T-cell (primary cell): Measurements from ENCODE around the gene LDB2. TPM values are rescaled to one million over a fixed set of nuclear protein-coding genes. Genes with fewer than 3 reads are reported as not detected.

Experiments
- ATAC-seq, 4 experiments: fragments of 200-7000 bp in 3 of 4; fragments of 150-1000 bp in 1 of 4; cut with Tn5 transposase; replicated peaks in 1 of 4; 1 replicate in 3 of 4; 2 replicates in 1 of 4; pipeline ENCODE4 v1.10.0; 2021; ENCODE audit warnings: moderate library complexity in 3 of 4, mild to moderate bottlenecking in 2 of 4, moderate number of reproducible peaks in 1 of 4
- CTCF ChIA-PET, 2 donors: fragments of 300-600 bp; sonication (Branson Sonifier 250); formaldehyde crosslinking; loops; one replicate each; lab custom pipeline; 2022; ENCODE audit warnings: antibody characterized with exemption in 2 of 2; lab: Charles Lee
- POLR2A ChIA-PET, 2 donors: fragments of 300-600 bp; sonication (Branson Sonifier 250); formaldehyde crosslinking; loops; one replicate each; lab custom pipeline; 2022; ENCODE audit warnings: antibody characterized with exemption in 2 of 2; lab: Charles Lee
- DNase-seq, 35 experiments: peaks; one replicate each; pipeline versions ENCODE4 v3.0.0 to v3.0.0-alpha.2; 2013 to 2023
- H3K27ac ChIP-seq: one replicate; pipeline ENCODE4 v1.5.1; 2013; ENCODE audit warnings: low read length
- H3K27me3 ChIP-seq, 2 experiments: replicated peaks in 1 of 2; 1 replicate in 1 of 2; 2 replicates in 1 of 2; pipeline versions ENCODE4 v1.6.1 to v1.7.0; 2013; ENCODE audit warnings: low read length in 1 of 2, mixed read lengths in 1 of 2; ENCODE audit not compliant: control insufficient read depth in 2 of 2, insufficient read depth in 2 of 2; ENCODE audit errors: extremely low read depth in 1 of 2
- H3K36me3 ChIP-seq, 2 donors: 1 replicate in 1 of 2; 2 replicates in 1 of 2; pipeline versions ENCODE4 v1.6.1 to v1.7.0; 2013; ENCODE audit warnings: low read length in 1 of 2; ENCODE audit not compliant: control insufficient read depth in 2 of 2, insufficient read depth in 1 of 2; ENCODE audit errors: extremely low read depth in 1 of 2
- H3K4me1 ChIP-seq, 2 experiments: 1 replicate in 1 of 2; 2 replicates in 1 of 2; pipeline versions ENCODE4 v1.6.1 to v1.7.0; 2013; ENCODE audit warnings: low read length in 2 of 2, mixed read lengths in 1 of 2; ENCODE audit not compliant: insufficient read depth in 2 of 2, control insufficient read depth in 1 of 2; ENCODE audit errors: extremely low read depth in 1 of 2
- H3K4me3 ChIP-seq, 2 donors: 1 replicate in 1 of 2; 2 replicates in 1 of 2; pipeline versions ENCODE4 v1.5.1 to v1.7.0; 2013; ENCODE audit warnings: mild to moderate bottlenecking in 2 of 2, low read length in 1 of 2, moderate library complexity in 1 of 2; ENCODE audit not compliant: control insufficient read depth in 1 of 2; ENCODE audit errors: extremely low read depth in 1 of 2
- H3K9me3 ChIP-seq: 2 replicates; pipeline ENCODE4 v1.7.0; 2013
- H3K27ac Mint-ChIP-seq, 2 donors: one replicate each; pipeline ENCODE4 v1.8.0; 2020 to 2021; ENCODE audit warnings: mild to moderate bottlenecking in 2 of 2, mixed read lengths in 2 of 2
- H3K27me3 Mint-ChIP-seq, 2 donors: one replicate each; pipeline ENCODE4 v1.8.0; 2021 to 2022; ENCODE audit warnings: mixed read lengths in 2 of 2
- H3K36me3 Mint-ChIP-seq: one replicate; pipeline ENCODE4 v1.8.0; 2021; ENCODE audit warnings: mixed read lengths
- H3K4me1 Mint-ChIP-seq, 3 donors: one replicate each; pipeline ENCODE4 v1.8.0; 2020 to 2022; ENCODE audit warnings: mixed read lengths in 3 of 3, mild to moderate bottlenecking in 1 of 3
- H3K4me3 Mint-ChIP-seq, 3 donors: one replicate each; pipeline ENCODE4 v1.8.0; 2020 to 2022; ENCODE audit warnings: mild to moderate bottlenecking in 3 of 3, mixed read lengths in 3 of 3, moderate library complexity in 3 of 3
- H3K9me3 Mint-ChIP-seq, 3 donors: one replicate each; pipeline ENCODE4 v1.8.0; 2020 to 2022; ENCODE audit warnings: mixed read lengths in 3 of 3
- WGBS: methylation state at CpG from one replicate; pipeline ENCODE4 v1.1.5; 2013; ENCODE audit warnings: missing lambda C conversion rate; ENCODE audit not compliant: insufficient coverage; 5-methylcytosine and 5-hydroxymethylcytosine counted together
- total RNA-seq, 35 experiments: library from RNA in 6 of 35; stranded (reverse) in 6 of 35; fragments of 120-200 nt in 1 of 35; gene quantifications; one replicate each; pipeline versions ENCODE4 v1.2.1 to v1.2.4 and lab custom pipeline; 2013 to 2026

The LDB2 gene
- total RNA-seq, 5 donors from 2014 or later (not counting 1 experiment from before 2014, with no cell fraction given), result 0.15 to 0.82 (median 0.39) TPM; not detected in 2

DNA sequence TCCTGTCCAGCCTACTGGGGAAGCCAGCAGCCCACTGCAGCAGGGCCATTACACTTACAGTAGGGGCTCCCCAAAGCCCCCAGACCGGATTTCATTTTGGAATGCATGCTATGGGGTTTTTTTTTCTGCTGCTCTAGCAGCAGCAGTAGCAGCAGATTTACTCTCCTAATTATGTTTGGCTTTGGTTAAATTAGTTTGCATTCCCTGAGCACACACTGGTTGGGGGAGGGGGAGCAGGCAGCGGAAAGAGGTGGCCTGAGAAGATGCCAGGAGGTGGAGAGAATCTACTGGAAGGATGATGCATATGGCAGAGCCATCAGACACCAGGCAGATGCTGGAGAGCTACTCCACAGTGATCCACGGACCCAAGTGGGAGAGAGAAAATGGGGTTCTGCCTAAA lies 109.6 kb downstream of the LDB2 start:
- 55% methylated on average over 1 of the region's 3 CpGs for WGBS
- ChIA-PET CTCF (no interaction called here), POLR2A (no interaction called here)
- H3K36me3 ChIP-seq, result no peaks in the 10 kb centered on the region
- Mint-ChIP-seq H3K4me3 (no peak overlapping the region), H3K27me3 (peaks cover 0 to 6% of the 10 kb centered on the region in 2 donors), H3K27ac (no peak overlapping the region), H3K36me3 (no peaks in the 10 kb centered on the region), H3K4me1 (no peaks in the 10 kb centered on the region), H3K9me3 (no peaks in the 10 kb centered on the region)
- H3K9me3 ChIP-seq, result no peaks in the 10 kb centered on the region
- no peak overlapping the region for H3K4me3 ChIP-seq
- H3K4me1 ChIP-seq, result no peaks in the 10 kb centered on the region
- H3K27me3 ChIP-seq, result no peaks in the 10 kb centered on the region
- no peak for ATAC-seq
- no peak overlapping the region for H3K27ac ChIP-seq
- DNase-seq, result no peak

DNA sequence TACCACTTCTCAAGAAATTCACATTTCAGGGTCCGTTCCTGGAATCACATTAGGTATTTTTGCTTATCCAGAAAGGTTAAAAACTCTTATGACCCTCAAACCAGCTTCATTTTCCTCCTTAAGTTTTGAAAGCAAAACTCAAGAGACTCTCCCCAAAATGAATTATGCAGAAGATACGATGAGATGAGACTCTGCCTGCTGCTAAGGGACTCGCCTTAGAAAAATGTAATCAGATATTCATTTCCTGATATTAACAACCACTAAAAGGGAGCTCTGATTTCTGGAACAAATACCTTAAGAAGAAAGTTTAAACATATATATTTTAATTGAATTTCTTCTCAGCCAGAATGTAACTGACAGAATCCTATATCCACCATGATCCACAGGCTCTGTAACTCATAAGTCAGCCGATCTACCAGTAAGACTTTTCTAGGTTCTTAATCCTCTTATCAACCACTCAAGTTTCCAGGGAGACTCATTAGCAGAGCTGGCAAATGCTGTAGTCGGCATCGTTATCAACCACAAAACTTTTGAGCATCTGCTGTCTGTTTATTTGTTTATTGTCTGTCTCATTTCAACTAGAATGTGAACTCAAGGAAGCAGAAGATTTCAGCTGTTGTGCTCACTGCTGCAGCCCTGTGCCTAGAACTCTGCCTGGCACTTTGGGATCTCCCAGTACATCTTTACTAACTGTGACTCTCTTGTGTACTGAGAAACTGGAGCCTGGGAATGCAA lies 112.5 kb downstream of the LDB2 start:
- Histone ChIP-seq H3K27ac (no peak overlapping the region), H3K4me3 (no peak overlapping the region), H3K4me1 (no peaks in the 10 kb centered on the region), H3K27me3 (no peaks in the 10 kb centered on the region), H3K9me3 (no peaks in the 10 kb centered on the region), H3K36me3 (no peaks in the 10 kb centered on the region)
- no peaks in the 10 kb centered on the region for H3K4me1 Mint-ChIP-seq
- peaks cover 0 to 6% of the 10 kb centered on the region in 2 donors for H3K27me3 Mint-ChIP-seq
- ChIA-PET POLR2A (interaction anchor here in 1 of 2 donors (0.5 kb wide), 1 partner anchor 35 kb away, joined by 4 read pairs; no protein-coding TSS in a partner anchor), CTCF (no interaction called here)
- H3K36me3 Mint-ChIP-seq, result no peaks in the 10 kb centered on the region
- H3K4me3 Mint-ChIP-seq, result no peak overlapping the region
- ATAC-seq (no peak), DNase-seq (no peak)
- 100% methylated on average over 2 of the region's 6 CpGs for WGBS
- H3K9me3 Mint-ChIP-seq, result no peaks in the 10 kb centered on the region
- no peak overlapping the region for H3K27ac Mint-ChIP-seq

DNA sequence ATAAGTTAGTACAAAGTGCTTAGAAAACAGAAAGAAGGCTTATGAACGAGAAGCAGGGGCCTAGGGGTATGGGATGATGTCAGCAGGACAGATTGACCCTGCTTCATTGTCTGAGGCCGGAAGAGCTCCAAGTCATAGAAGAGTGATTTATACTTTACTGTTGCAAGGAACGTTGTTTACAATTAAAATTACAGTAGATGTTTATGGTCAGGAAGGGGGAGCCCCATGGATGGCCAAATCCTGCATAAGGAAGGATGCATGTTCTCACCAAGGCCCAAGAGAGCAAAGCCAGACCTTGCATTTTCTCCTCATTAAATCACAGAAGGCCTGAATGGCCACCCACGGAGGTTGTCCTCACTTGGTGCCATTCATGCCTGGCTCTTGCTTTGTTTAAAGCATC lies 115.3 kb downstream of the LDB2 start:
- Histone ChIP-seq H3K36me3 (no peaks in the 10 kb centered on the region), H3K27me3 (no peaks in the 10 kb centered on the region), H3K4me3 (no peak overlapping the region), H3K9me3 (no peaks in the 10 kb centered on the region), H3K27ac (no peak overlapping the region), H3K4me1 (no peaks in the 10 kb centered on the region)
- Mint-ChIP-seq H3K4me3 (no peak overlapping the region), H3K27ac (no peak overlapping the region), H3K4me1 (no peaks in the 10 kb centered on the region), H3K27me3 (no peaks in the 10 kb centered on the region), H3K36me3 (no peaks in the 10 kb centered on the region), H3K9me3 (no peaks in the 10 kb centered on the region)
- ATAC-seq (no peak), DNase-seq (no peak)
- ChIA-PET POLR2A (no interaction called here), CTCF (no interaction called here)
- 72% methylated on average over 3 of the region's 4 CpGs for WGBS

DNA sequence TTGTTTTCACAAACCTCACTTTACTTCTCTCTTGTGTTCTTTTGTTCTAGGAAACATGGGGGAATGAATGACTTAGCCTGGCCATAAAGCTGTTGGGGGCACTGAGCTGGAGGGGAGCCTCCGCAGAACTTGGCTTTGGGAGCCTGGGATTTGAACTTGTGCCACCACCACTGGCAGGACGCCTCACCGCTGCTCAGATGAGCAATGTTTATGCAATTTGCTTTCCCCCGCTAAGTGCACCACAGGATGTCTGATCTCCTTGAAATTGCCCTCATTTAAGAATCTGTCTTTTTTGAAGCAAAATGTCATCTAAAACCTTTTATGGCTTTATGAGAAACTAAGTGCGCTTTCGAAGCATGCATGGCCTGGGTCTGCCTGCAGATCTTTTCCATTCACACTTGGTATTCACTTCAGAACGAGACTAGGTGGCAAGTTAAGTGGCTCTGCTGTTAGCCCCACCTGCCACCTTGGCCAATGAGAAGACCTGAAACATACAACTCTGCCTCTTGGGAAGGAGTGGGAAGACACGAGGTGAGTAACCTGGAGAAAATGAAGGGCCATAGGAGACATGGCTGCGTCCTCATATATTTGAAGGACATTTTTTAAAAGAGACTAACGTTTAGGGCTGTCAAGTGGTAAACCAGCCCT lies 119.3 kb downstream of the LDB2 start:
- Histone ChIP-seq H3K36me3 (no peaks in the 10 kb centered on the region), H3K27ac (no peak overlapping the region), H3K4me3 (no peak overlapping the region), H3K4me1 (no peaks in the 10 kb centered on the region), H3K27me3 (no peaks in the 10 kb centered on the region), H3K9me3 (no peaks in the 10 kb centered on the region)
- Mint-ChIP-seq H3K27ac (no peak overlapping the region), H3K4me3 (no peak overlapping the region), H3K36me3 (no peaks in the 10 kb centered on the region), H3K27me3 (peaks cover 0 to 4% of the 10 kb centered on the region in 2 donors), H3K9me3 (no peaks in the 10 kb centered on the region), H3K4me1 (no peaks in the 10 kb centered on the region)
- ATAC-seq (no peak), DNase-seq (no peak)
- WGBS, result 82% methylated on average over 7 of the region's 10 CpGs
- ChIA-PET CTCF (no interaction called here), POLR2A (no interaction called here)

DNA sequence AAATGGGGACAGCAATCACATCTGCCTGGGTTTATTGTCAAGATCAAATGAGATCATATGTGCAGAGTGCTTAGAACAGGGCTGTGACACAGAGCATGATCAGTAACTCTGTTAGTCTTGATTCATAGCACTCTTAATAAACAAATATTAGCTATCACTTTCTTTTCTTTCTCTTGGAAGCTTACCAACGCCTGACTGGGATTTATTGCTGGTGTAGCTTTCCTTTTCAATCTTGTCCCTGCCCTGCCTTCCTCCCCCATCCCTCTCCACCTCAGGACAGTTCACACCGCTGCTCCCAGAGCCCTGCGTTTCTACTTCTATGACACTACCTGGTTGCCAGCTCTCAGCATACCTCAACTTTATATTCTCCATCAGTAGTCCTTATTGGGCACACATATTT lies 120.7 kb downstream of the LDB2 start:
- no peaks in the 10 kb centered on the region for H3K36me3 ChIP-seq
- H3K27ac Mint-ChIP-seq, result no peak overlapping the region
- 82% methylated on average over 3 of the region's 3 CpGs for WGBS
- H3K9me3 ChIP-seq, result no peaks in the 10 kb centered on the region
- ChIA-PET POLR2A (no interaction called here), CTCF (no interaction called here)
- H3K27me3 Mint-ChIP-seq, result peaks cover 0 to 6% of the 10 kb centered on the region in 2 donors
- no peak for DNase-seq
- no peaks in the 10 kb centered on the region for H3K4me1 ChIP-seq
- no peak overlapping the region for H3K27ac ChIP-seq
- ATAC-seq, result no peak
- H3K27me3 ChIP-seq, result no peaks in the 10 kb centered on the region
- H3K36me3 Mint-ChIP-seq, result no peaks in the 10 kb centered on the region
- no peak overlapping the region for H3K4me3 ChIP-seq
- H3K4me3 Mint-ChIP-seq, result no peak overlapping the region
- H3K4me1 Mint-ChIP-seq, result no peaks in the 10 kb centered on the region
- no peaks in the 10 kb centered on the region for H3K9me3 Mint-ChIP-seq

DNA sequence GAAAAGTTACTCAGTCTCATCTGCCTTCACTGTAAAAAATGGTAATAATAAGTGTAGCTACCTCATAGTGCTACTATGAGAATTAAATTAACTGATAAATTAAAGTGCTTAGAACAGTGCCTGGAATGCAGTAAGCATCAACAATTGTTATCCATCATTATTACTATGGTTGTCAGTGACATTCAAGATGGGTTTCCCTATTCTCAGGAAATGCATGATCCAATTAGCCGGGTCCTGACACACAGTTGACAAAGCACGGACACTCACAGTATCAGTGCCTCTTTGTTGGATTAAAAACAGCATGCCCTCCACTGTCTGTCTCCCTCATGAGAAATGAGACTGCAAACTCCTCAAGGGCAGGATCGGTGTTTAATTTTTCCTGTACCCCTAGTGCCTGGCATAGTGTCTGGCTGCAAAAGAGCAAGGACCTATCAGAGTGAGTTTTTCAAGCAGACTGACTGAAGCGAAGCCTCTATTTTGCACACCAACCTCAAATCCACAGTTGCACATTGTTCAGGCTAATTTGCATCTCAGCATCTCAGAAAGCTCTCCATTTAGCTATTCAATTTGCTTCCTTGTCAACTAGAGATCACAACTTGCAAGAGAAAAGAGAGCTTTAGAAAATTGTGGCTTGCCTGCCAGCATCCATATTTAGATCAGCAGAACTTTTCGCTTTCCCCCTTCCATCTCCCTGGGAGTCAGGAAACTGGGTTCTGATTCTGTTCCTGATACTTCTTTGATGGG lies 122.9 kb downstream of the LDB2 start:
- no peaks in the 10 kb centered on the region for H3K4me1 ChIP-seq
- no peaks in the 10 kb centered on the region for H3K36me3 ChIP-seq
- WGBS, result 86% methylated on average over 1 of the region's 5 CpGs
- H3K27me3 Mint-ChIP-seq, result peaks cover 3 to 17% of the 10 kb centered on the region in 2 donors
- H3K27ac ChIP-seq, result no peak overlapping the region
- no peaks in the 10 kb centered on the region for H3K4me1 Mint-ChIP-seq
- H3K36me3 Mint-ChIP-seq, result no peaks in the 10 kb centered on the region
- ChIA-PET POLR2A (no interaction called here), CTCF (no interaction called here)
- DNase-seq (no peak), ATAC-seq (no peak)
- H3K4me3 Mint-ChIP-seq, result no peak overlapping the region
- H3K27ac Mint-ChIP-seq, result no peak overlapping the region
- H3K4me3 ChIP-seq, result no peak overlapping the region
- H3K9me3 ChIP-seq, result no peaks in the 10 kb centered on the region
- H3K9me3 Mint-ChIP-seq, result no peaks in the 10 kb centered on the region
- H3K27me3 ChIP-seq, result no peaks in the 10 kb centered on the region
